ENCODE results near the gene ARHGEF11. TPM values are rescaled to one million over a fixed set of nuclear protein-coding genes. Genes with fewer than 3 reads are reported as not detected.

Gene ARHGEF11
- total RNA-seq, 1 experiment from 2014 or later = 21.5 TPM

- DNase-seq (ENCODE audit: low spot score) = no peak
Observed at GRCh38 chr1:156895455-156895812, 150.1 kb downstream of the ARHGEF11 start.

DNA sequence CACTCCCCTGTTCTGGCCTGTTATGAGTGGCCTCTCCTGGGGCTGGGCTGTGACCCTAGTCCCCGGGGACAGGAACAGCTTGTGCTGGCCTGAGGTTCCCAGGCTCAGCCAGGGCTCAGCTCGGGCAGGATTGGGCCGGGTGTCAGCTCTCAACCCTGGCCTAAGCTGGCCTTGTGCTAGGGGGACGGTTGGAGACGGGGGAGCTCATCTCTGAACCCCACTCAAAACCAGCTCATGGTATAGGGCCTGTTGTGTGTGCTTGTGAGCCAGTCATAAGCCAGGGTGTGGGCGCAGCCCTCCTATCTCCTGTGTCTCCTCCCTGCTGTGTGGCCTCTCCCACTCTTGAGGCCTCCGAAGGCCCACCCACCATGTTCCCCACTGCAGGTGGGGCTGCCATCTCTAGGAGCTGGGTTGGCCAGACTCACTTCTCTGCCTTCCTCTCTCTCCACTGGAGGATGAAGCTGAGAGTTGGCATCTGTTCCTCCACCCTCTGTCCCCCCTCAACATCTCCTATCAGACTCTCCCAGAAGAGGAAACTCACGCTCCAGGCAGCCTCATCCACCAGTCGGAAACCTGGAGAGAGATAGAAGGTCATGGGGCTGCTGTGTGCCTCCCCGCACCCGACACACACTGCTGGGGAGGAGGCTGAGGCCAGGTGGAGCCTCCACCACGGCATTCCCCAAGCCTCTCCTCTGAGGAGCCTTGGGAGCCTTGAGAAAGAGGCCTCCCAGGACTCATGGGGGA is 150.7 kb downstream of the ARHGEF11 start:
- no peak for DNase-seq (ENCODE audit: low spot score)

GRCh38 chr1:156894001-156894400 is 151.5 kb downstream of the ARHGEF11 start:
- DNase-seq (ENCODE audit: low spot score) = no peak

DNA sequence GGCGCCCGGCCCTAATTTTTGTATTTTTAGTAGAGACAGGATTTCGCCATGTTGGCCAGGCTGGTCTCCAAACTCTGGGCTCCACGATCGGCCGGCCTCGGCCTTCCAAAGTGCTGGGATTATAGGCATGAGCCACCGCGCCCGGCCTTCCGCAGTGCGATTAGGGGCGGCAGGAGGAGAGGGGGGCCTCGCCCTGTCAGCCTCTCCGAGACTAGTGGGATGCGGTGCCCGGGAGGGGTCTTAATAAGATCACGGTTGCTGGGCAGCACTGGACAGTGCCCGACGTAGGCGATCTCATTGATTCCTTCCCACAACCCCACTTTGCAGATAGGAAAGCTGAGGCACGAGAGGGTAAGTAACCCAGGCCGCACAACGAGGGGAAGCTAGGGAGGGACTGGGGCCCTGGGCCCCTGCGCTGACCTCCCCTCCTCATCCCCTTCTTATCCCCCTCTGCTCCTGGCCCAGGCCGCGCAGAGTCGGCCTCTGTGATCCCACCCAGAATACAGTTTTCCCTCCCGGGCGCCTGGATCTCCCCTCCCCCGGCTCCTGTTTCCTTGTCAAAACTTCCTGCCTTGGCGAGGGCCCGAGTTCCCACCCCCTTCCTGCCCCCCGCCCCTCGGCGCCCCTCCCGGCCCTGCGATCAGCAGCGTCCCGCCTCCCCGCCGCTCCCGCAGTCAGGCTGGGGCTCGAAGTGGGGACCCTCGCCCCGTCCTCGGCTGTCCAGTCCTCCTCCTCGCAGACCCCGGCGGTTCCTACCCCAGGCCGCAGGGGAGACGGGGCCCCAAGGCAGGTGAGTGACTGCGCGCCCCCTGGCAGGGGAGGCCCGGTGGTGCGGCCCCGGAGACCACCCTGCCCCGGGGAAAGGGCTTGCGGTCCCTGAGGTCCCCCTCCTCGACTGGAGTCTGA is 152.2 kb downstream of the ARHGEF11 start, which contains the start of gene PEAR1:
Gene PEAR1, plus strand, starts transcription at position 671 of the 906 bp plus-strand sequence. CDS start 10,209 bp downstream, outside the sequence.
- DNase-seq (ENCODE audit: low spot score) = no peak

DNA sequence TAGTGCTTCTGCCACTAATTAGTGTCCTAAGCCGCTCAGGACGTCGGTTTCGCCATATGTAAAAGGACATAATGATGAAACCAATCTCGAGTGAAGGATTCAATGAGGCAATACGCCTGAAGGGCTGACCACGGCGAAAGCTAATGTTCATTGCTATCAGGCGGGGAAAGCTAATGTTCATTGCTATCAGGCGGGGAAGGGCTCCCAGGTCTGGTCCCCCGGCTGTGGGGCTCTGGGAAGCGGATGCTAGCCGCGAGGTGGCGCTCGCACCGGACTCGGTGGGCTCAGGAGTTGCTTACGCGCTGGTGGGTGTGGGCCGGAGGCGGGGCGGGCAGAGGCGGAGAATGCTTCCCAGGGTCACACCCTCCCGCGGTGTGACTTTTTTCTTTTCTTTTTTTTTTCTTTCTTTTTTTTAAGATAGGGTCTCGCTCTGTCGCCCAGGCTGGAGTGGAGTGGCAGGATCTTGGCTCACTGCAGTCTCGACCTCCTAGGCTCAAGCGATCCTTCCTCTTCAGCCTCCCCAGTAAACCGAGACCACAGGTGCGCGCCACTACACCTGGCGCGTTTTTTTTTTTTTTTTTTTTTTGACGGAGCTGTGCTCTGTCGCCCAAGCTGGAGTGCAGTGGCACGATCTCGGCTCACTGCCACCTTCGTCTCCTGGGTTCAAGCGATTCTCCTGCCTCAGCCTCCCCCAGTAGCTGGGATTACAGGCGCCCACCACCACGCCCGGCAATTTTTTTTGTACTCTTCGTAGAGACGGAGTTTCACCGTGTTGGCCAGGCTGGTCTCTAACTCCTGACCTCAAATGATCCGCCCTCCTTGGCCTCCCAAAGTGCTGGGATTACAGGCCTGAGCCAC is 153.1 kb downstream of the ARHGEF11 start:
- peak; percentile 47 for DNase-seq (ENCODE audit: low spot score)

DNA sequence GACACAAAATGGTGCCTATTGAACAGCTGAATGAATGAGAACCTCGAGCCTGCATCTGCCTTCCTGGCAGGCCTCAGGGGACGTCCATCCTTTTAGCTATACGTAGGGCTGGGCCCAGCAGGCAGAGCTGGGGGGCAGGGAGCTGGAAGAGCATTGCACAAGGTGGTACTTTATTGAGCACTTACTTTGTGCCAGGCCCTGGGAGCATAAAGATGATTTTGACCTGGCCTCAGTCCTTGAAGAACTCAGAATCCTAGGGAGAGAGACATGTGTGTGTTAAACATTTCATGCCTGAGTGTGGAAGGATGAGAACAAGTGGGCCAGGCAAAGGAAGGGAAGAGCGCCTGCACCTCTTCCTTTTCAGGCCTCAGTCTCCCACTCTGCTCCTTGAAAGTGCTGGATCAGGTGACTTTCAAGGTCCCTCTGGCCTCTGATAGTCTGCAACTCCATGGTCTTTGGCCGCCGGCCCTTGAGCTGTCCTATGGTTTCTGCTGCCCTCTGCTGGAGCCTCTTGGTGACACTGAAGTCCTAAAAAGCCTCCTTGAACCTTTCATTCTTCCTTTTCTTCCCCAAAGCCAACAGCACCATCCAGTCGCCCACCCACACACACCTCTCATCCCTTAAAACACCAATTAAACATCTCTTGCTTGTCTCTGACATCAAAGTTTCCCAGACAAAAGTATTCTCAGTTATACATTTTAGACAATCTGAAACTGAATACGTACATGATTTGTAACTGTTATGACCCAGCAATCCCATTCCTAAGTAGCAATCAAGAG is 155.6 kb downstream of the ARHGEF11 start:
- peak; percentile 85 for DNase-seq (ENCODE audit: low spot score)

- no peak for DNase-seq (ENCODE audit: low spot score)
Observed at GRCh38 chr1:156887734-156888133, 157.8 kb downstream of the ARHGEF11 start.

- no peak for DNase-seq (ENCODE audit: low spot score)
Observed at GRCh38 chr1:156887317-156887716, 158.2 kb downstream of the ARHGEF11 start.

GRCh38 chr1:156886583-156887281 is 158.8 kb downstream of the ARHGEF11 start:
- DNase-seq (ENCODE audit: low spot score) = no peak

DNA sequence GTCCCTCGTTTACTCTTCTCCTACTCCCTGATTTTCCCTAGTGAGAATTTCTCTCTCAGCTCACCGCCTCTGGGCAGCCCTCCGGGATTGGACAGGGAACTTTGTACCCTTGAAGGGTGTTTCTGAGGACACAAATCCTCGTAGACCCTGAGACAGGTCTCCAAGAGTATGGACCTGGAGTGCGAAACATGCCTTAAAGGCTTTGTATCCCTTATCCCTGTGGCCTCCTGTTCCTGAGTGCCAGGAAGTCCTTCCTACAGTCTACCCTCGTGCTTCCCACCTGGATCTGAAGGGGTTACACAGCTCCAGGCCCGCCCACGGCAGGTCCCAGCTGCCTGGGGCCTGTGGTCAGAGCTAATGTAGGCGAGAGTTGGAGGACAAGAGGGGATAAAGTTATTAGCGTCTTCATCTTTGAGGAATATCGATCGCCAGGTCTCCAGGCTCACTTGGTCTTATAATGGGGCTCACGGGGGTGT is 159.6 kb downstream of the ARHGEF11 start:
- DNase-seq (ENCODE audit: low spot score) = no peak

DNA sequence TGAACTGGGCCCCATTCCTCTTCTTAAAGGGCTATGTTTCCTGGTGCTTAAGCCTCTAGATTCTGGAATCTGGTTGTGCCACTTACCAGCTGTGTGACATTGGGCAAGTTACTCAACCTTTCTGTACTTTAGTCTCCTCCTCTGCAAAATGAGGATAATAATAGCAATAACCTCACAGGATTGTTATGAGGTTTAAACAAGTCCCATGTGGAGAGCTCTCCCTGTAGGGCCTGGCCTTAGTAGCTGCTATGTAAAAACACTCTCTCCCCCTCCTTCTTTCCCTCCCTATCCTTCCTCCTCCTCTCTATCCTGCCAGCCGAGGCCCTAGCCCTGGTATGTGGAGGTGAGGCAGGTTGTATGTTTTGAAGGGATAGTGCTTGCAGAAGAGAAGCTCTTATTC is 160.2 kb downstream of the ARHGEF11 start:
- no peak for DNase-seq (ENCODE audit: low spot score)

Other genes with a start within 250 kb of the ARHGEF11 start
- gene SH2D2A, start 228.9 kb downstream of the ARHGEF11 start, total RNA-seq (2014; rRNA removed; shearing (Covaris generic)) = 0.09 TPM in 1 of 2 replicates, not detected in the other
- not detected in 2 replicates for gene INSRR, start 186.6 kb downstream of the ARHGEF11 start, total RNA-seq (2014; rRNA removed; shearing (Covaris generic))
- 0.16 and 0.24 TPM in 2 replicates for gene NTRK1, start 184.9 kb downstream of the ARHGEF11 start, total RNA-seq (2014; rRNA removed; shearing (Covaris generic))
- gene PEAR1, start 152.0 kb downstream of the ARHGEF11 start, total RNA-seq (2014; rRNA removed; shearing (Covaris generic)) = 2.8 and 3.1 TPM in 2 replicates
- gene LRRC71, start 125.1 kb downstream of the ARHGEF11 start, total RNA-seq (2014; rRNA removed; shearing (Covaris generic)) = not detected in 2 replicates
- gene ETV3L, start 54.1 kb upstream of the ARHGEF11 start, total RNA-seq (2014; rRNA removed; shearing (Covaris generic)) = not detected in 2 replicates
- gene ETV3, start 92.7 kb upstream of the ARHGEF11 start, total RNA-seq (2014; rRNA removed; shearing (Covaris generic)) = 6.7 and 7.6 TPM in 2 replicates

Data from A172 (cell line).